ENCODE measurements around the gene HDLBP.

HDLBP gene

DNA sequence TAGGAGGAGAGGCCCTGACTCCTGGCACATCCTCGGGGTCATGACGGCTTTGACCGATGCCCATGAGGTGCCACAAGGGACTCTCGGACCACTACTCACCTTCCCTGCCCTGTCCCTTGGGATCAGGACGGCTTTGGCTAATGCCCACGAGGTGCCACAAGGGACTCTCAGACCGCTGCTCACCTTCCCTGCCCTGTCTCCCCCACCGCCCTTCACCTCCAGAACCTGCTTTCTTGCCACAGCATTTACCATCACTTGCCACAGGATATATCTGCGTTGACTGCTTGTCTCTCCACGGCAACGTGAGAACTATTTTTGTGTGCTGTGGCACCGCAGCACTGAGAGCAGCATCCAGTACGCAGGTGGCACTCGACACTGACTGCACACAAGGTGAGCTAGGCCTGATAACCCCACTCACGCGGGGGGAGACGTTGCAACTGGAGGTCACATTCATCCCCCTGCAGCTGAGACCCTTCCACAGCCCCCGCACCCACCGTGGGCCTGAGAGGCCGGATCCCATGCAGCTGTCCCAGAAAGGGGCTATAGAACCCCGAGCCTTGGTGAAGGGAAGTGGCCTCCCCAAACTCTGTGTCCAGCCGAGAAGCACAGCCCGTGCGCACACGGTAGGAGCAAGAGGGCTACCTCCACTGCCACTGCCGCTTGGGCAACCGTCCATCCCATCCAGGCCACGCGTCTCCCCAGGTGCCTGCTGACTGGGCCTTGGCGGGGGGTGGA, 79.4 kb downstream of the HDLBP start:
- peaks cover 98% of the 10 kb centered on the region for H3K36me3 ChIP-seq (replicated peaks)
- no peak overlapping the region for H3K4me3 ChIP-seq (ENCODE audit: low read depth, low read length)
- TF ChIP-seq CTCF (IDR thresholded peaks at IDR 0.05; ENCODE audit: low read depth, low read length, missing control alignments), result no peak
- no peak for DNase-seq
- H3K27ac ChIP-seq, result no peak overlapping the region
- H3K27me3 ChIP-seq (replicated peaks), result no peaks in the 10 kb centered on the region
- in situ Hi-C loops (cut with HindIII; ENCODE audit: low pct_ligation_motif_present, low sequenced_read_pairs), result no loop called here

GRCh38 chr2:241234962-241235740, 80.3 kb downstream of the HDLBP start:
- peaks cover 98% of the 10 kb centered on the region for H3K36me3 ChIP-seq (replicated peaks)
- H3K27ac ChIP-seq, result no peak overlapping the region
- H3K4me3 ChIP-seq (ENCODE audit: low read depth, low read length), result no peak overlapping the region
- H3K27me3 ChIP-seq (replicated peaks), result no peaks in the 10 kb centered on the region
- no peak for DNase-seq
- no peak for TF ChIP-seq CTCF (IDR thresholded peaks at IDR 0.05; ENCODE audit: low read depth, low read length, missing control alignments)
- in situ Hi-C loops (cut with HindIII; ENCODE audit: low pct_ligation_motif_present, low sequenced_read_pairs), result no loop called here

DNA sequence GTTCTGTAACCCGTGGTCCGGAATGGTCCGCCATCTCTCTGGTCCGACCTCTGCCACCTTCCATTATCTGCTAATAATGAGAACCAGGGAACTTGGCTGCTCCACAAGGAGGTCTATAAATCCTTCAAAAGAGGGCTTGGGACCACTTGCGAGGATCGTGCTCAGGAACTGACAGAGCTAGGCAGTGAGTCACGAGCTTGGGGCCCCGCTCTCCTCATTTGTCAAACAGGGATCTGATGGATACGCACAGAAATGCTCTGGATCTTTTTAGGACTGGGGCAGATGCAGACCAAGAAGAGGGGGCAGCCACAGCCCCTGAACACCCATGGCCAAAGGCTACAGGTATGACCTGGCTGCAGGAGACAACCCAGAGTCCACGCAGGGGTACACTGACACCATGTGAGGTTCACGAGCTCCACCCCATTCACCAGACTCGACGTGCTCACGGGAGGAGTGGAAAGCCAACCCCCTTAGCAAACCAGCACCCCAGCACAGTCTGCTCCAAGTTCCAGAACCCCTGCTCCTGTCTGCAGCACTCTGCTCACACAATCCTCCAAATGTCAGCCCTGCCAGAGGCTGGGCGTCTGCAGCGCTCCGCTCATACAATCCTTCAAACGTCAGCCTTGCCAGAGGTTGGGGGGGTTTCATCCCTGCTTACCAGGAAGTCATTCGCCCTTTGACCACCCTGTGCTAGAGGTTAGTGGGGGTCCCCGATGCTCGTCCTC, 81.2 kb downstream of the HDLBP start:
- in situ Hi-C loops (cut with HindIII; ENCODE audit: low pct_ligation_motif_present, low sequenced_read_pairs), result no loop called here
- H3K36me3 ChIP-seq (replicated peaks), result peaks cover 97% of the 10 kb centered on the region
- DNase-seq, result no peak
- no peak overlapping the region for H3K4me3 ChIP-seq (ENCODE audit: low read depth, low read length)
- no peak overlapping the region for H3K27ac ChIP-seq
- no peaks in the 10 kb centered on the region for H3K27me3 ChIP-seq (replicated peaks)
- no peak for TF ChIP-seq CTCF (IDR thresholded peaks at IDR 0.05; ENCODE audit: low read depth, low read length, missing control alignments)

DNA sequence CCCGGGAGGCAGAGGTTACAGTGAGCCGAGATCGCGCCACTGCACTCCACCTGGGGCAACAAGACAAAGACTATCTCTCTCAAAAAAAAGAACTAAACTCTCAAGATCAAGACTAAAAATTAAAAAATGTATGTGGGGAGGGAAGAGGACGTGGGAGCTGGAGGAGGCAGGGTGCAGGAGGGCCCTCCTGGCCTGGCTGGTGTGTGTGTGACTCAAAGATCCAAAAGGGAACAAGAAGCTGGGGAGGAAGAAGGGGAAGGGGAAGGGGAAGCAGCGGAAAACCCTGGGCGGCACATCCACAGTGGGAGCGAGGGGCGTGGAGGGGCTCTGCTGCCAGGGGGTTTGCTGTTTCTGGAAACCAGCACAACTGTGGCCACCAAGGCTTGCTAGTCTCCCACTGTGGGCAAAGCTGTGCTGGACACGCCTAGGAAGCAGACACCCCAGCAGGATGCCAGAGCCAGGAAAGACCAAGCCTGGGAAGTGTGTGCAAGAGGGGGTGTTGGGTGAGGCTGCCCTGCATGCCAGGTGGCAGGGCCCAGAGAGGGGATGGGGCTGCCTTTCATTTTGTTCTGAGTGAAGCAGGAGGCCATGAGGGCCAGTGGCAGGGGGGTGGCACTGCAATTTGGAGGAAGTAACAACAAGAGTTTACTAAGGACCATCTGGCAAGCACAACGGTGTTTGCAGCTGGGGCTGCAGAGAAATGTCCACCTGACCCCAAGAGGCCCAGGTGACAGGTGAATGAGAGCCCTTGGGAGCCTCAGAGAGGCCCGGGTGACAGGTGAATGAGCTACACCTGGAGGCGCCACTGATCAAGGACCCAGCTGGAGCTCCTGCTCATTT, 82.5 kb downstream of the HDLBP start:
- TF ChIP-seq CTCF (IDR thresholded peaks at IDR 0.05; ENCODE audit: low read depth, low read length, missing control alignments), result no peak
- Histone ChIP-seq H3K27me3 (replicated peaks) (no peaks in the 10 kb centered on the region), H3K4me3 (ENCODE audit: low read depth, low read length) (no peak overlapping the region), H3K36me3 (replicated peaks) (peaks cover 97% of the 10 kb centered on the region), H3K27ac (no peak overlapping the region)
- DNase-seq, result no peak
- in situ Hi-C loops (cut with HindIII; ENCODE audit: low pct_ligation_motif_present, low sequenced_read_pairs), result no loop called here

DNA sequence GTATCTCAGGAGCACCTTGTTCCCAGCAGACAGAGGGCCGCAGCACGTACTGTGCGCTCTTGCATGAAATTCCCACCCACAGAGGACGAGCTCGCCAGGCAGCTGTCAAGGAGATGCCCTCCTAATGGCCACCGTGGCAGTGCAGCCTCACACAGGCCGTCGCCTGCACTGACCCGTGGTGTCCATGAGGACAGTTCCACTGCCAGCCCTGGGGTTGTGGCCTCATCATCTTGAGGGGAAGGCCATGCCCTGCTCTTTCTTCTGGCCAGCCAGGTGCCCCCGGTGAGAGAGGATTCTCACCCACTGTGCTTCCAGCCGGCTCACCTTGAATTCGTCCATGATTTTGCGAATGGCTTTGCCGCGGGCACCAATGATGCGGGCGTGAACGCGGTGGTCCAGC, 85.0 kb downstream of the HDLBP start:
- no peaks in the 10 kb centered on the region for H3K27me3 ChIP-seq (replicated peaks)
- peaks cover 94% of the 10 kb centered on the region for H3K36me3 ChIP-seq (replicated peaks)
- no peak for TF ChIP-seq CTCF (IDR thresholded peaks at IDR 0.05; ENCODE audit: low read depth, low read length, missing control alignments)
- H3K4me3 ChIP-seq (ENCODE audit: low read depth, low read length), result no peak overlapping the region
- H3K27ac ChIP-seq, result no peak overlapping the region
- no peak for DNase-seq
- in situ Hi-C loops (cut with HindIII; ENCODE audit: low pct_ligation_motif_present, low sequenced_read_pairs), result no loop called here

All from brain microvascular endothelial cell (primary cell).